ENCODE data around the gene MS4A14. TPM values are rescaled to one million over a fixed set of nuclear protein-coding genes. Genes with fewer than 3 reads are reported as not detected.
"Not testable (repeated sequence)": the region's sequence is repeated elsewhere in the genome, so short reads cannot be mapped to it uniquely, and the experiment has no call there.

Gene MS4A14
- polyA plus RNA-seq, 6 donors from 2014 or later = 0.43 to 1.8 (median 0.64) TPM; not detected in 1

GRCh38 chr11:60393016-60393415 is 3.2 kb upstream of the MS4A14 start:
- Mint-ChIP-seq H3K4me1 (peaks cover 56 to 65% (median 58%) of the 10 kb centered on the region in 3 donors), H3K27ac (peak overlapping the region in 2 of 6 donors; percentile 19 to 95), H3K36me3 (peaks cover 4 to 5% of the 10 kb centered on the region in 2 donors), H3K4me3 (no peak overlapping the region), H3K27me3 (no peaks in the 10 kb centered on the region), H3K9me3 (peaks cover 0 to 2% (median 0%) of the 10 kb centered on the region in 7 donors)
- no peak for DNase-seq
- ATAC-seq (ENCODE audit: low read depth in 2 of 2) = no peak

GRCh38 chr11:60394666-60395380 is 1.4 kb upstream of the MS4A14 start:
- H3K4me1 Mint-ChIP-seq = peaks cover 50 to 62% (median 52%) of the 10 kb centered on the region in 3 donors
- DNase-seq (no peak), ATAC-seq (ENCODE audit: low read depth in 2 of 2) (no peak)
- H3K4me3 Mint-ChIP-seq = no peak overlapping the region
- peaks cover 0 to 2% (median 0%) of the 10 kb centered on the region in 7 donors for H3K9me3 Mint-ChIP-seq
- peaks cover 0 to 5% of the 10 kb centered on the region in 2 donors for H3K36me3 Mint-ChIP-seq
- no peaks in the 10 kb centered on the region for H3K27me3 Mint-ChIP-seq
- peak overlapping the region in 1 of 6 donors; percentile 13 for H3K27ac Mint-ChIP-seq

DNA sequence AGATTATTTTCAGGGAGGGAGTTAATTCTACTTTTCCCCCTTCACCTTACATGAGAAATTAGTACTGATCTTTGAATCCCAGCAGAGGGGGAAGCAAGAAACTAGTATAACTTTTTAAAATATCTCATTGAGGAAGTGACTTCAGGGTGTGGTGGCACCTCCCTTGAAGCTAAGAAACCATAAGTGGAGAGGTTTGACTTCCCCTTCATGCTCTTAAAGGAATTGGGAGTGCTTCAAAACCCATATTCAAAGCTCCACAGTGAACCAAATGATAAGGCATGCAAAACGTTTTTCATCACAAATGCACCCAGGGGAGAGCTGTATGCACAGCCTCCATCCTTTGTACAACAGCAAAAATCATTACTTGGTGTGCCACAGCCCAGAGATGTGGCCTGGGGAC is 540 bp downstream of the MS4A14 start:
- ATAC-seq (ENCODE audit: low read depth in 2 of 2) = peak; percentile 97
- Mint-ChIP-seq H3K36me3 (peaks cover 6 to 10% of the 10 kb centered on the region in 2 donors), H3K27me3 (no peaks in the 10 kb centered on the region), H3K4me3 (peak overlapping the region; percentile 49 to 91 (median 79)), H3K4me1 (peaks cover 56 to 63% (median 56%) of the 10 kb centered on the region in 3 donors), H3K9me3 (peaks cover 0 to 10% (median 3%) of the 10 kb centered on the region in 7 donors), H3K27ac (peak overlapping the region; percentile 91 to 99 (median 96))
- DNase-seq = peak; percentile 66

GRCh38 chr11:60420015-60420414 is 23.8 kb downstream of the MS4A14 start:
- no peak overlapping the region for H3K27ac Mint-ChIP-seq

DNA sequence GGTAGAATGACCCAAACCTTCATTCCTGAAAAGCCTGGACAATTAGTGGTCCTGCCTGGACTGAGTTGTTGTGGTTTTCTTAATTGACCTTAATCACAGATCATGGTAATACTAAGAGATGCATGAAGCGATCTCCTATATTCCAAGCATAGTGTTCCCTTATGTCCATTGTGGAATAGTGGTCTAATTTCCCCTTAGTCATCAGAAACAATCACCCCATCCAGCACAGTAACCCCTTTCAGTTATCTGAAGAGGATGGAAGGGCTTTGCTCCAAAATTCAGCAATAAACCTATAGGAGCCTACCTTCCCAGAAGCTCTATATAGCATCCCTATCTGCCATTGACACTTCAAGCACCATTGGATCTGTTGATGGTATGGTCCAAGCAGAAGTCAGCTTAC is 26.4 kb downstream of the MS4A14 start:
- Mint-ChIP-seq H3K4me3 (no peak overlapping the region), H3K4me1 (peaks cover 4 to 23% (median 10%) of the 10 kb centered on the region in 3 donors), H3K27me3 (no peaks in the 10 kb centered on the region), H3K27ac (no peak overlapping the region), H3K36me3 (peaks cover 0 to 9% of the 10 kb centered on the region in 2 donors), H3K9me3 (peaks cover 0 to 8% (median 6%) of the 10 kb centered on the region in 7 donors)
- DNase-seq (no peak), ATAC-seq (ENCODE audit: low read depth in 2 of 2) (no peak)

More at GRCh38 chr11:60420015-60420414, 23.8 kb downstream of the MS4A14 start:
- H3K9me3 Mint-ChIP-seq = peaks cover 0 to 8% (median 7%) of the 10 kb centered on the region in 7 donors
- no peak for ATAC-seq (ENCODE audit: low read depth in 2 of 2)
- no peak for DNase-seq
- no peaks in the 10 kb centered on the region for H3K27me3 Mint-ChIP-seq
- H3K4me1 Mint-ChIP-seq = peaks cover 10 to 38% (median 20%) of the 10 kb centered on the region in 3 donors
- peaks cover 12 to 17% of the 10 kb centered on the region in 2 donors for H3K36me3 Mint-ChIP-seq
- H3K4me3 Mint-ChIP-seq = no peak overlapping the region

GRCh38 chr11:60428517-60428916 is 32.3 kb downstream of the MS4A14 start:
- H3K4me3 Mint-ChIP-seq = no peak overlapping the region
- H3K9me3 Mint-ChIP-seq = no peaks in the 10 kb centered on the region
- ATAC-seq (ENCODE audit: low read depth in 2 of 2) (no peak), DNase-seq (no peak)
- H3K4me1 Mint-ChIP-seq = peaks cover 6 to 24% (median 15%) of the 10 kb centered on the region in 3 donors
- H3K27ac Mint-ChIP-seq = peak overlapping the region in 3 of 6 donors; percentile 5 to 70 (median 44)
- no peaks in the 10 kb centered on the region for H3K36me3 Mint-ChIP-seq
- no peaks in the 10 kb centered on the region for H3K27me3 Mint-ChIP-seq

DNA sequence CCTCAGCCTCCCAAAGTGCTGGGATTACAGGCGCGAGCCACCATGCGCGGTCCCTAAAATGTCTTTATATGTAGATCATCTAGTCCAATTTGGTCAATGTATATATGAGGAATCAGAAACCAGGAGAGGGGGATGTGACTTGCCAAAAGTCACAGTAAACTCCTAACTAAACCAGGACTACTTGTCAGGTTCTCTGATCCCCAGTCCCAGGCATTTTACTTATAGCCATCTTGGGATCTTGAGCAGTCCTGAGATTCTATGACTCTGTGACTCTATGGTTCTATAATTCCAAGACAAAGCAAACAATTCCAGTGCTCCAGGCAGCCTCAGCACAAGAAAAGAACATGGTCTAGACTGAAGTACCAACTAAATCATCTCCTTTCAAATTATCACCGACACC is 33.0 kb downstream of the MS4A14 start, which contains the start of gene MS4A5:
Gene MS4A5, plus strand, starts transcription at position 301 of the 400 bp plus-strand sequence. CDS start 103 bp downstream, outside the sequence.
- Mint-ChIP-seq H3K4me1 (peaks cover 12 to 31% (median 18%) of the 10 kb centered on the region in 3 donors), H3K4me3 (no peak within 1 kb of the TSS), H3K36me3 (no peaks in the 10 kb centered on the region), H3K27ac (peak within 1 kb of the TSS in 3 of 6 donors; percentile 5 to 70 (median 44)), H3K9me3 (no peaks in the 10 kb centered on the region), H3K27me3 (no peaks in the 10 kb centered on the region)
- DNase-seq (no peak), ATAC-seq (ENCODE audit: low read depth in 2 of 2) (no peak)

DNA sequence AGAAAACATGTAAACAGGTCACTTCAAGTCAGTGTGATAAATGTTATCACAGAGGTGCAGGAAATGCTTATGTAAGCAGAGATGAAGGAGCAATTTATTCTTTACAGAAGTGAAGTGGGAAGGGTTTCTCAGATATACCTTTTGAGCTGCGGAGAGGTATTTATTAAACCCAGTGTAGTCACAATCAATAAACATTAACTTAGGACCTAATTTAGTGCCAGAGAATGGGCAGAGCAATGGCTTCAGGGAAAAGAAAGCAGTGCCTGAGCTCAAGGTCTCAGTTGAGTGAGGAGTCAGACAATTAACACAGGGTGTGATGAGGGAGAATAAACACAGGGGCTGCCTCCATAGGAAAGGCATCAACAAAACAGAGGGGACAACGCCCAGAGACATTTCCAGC is 35.0 kb downstream of the MS4A14 start:
- H3K4me3 Mint-ChIP-seq = no peak overlapping the region
- DNase-seq (no peak), ATAC-seq (ENCODE audit: low read depth in 2 of 2) (no peak)
- peak overlapping the region in 1 of 6 donors; percentile 11 for H3K27ac Mint-ChIP-seq
- no peaks in the 10 kb centered on the region for H3K9me3 Mint-ChIP-seq
- peaks cover 12 to 20% (median 17%) of the 10 kb centered on the region in 3 donors for H3K4me1 Mint-ChIP-seq
- H3K27me3 Mint-ChIP-seq = no peaks in the 10 kb centered on the region
- H3K36me3 Mint-ChIP-seq = no peaks in the 10 kb centered on the region

GRCh38 chr11:60433401-60433800 is 37.1 kb downstream of the MS4A14 start:
- Mint-ChIP-seq H3K4me1 (peaks cover 12 to 16% (median 14%) of the 10 kb centered on the region in 3 donors), H3K9me3 (peaks cover 0 to 2% (median 0%) of the 10 kb centered on the region in 7 donors), H3K36me3 (no peaks in the 10 kb centered on the region), H3K4me3 (no peak overlapping the region), H3K27ac (no peak overlapping the region), H3K27me3 (no peaks in the 10 kb centered on the region)
- DNase-seq (no peak), ATAC-seq (ENCODE audit: low read depth in 2 of 2) (no peak)

DNA sequence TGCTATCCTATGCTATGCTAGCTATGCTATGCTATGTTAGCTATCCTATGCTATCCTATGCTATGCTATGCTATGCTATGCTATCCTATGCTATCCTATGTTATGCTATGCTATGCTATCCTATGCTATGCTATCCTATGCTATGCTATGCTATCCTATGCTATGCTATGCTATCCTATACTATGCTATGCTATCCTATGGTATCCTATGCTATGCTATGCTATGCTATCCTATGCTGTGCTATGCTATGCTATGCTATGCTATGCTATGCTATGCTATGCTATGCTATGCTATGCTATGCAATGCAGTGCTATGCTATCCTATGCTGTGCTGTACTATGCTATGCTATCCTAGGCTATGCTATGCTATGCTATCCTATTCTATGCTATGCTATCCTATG is 50.8 kb downstream of the MS4A14 start:
- H3K9me3 Mint-ChIP-seq = no peaks in the 10 kb centered on the region
- no peak for ATAC-seq (ENCODE audit: low read depth in 2 of 2)
- peak overlapping the region in 2 of 6 donors; percentile 59 to 92 for H3K27ac Mint-ChIP-seq
- no peak for DNase-seq
- H3K4me3 Mint-ChIP-seq = peak overlapping the region in 6 of 8 donors; percentile 18 to 85 (median 62)
- H3K4me1 Mint-ChIP-seq = peaks cover 26 to 63% (median 52%) of the 10 kb centered on the region in 3 donors
- H3K36me3 Mint-ChIP-seq = no peaks in the 10 kb centered on the region
- no peaks in the 10 kb centered on the region for H3K27me3 Mint-ChIP-seq

DNA sequence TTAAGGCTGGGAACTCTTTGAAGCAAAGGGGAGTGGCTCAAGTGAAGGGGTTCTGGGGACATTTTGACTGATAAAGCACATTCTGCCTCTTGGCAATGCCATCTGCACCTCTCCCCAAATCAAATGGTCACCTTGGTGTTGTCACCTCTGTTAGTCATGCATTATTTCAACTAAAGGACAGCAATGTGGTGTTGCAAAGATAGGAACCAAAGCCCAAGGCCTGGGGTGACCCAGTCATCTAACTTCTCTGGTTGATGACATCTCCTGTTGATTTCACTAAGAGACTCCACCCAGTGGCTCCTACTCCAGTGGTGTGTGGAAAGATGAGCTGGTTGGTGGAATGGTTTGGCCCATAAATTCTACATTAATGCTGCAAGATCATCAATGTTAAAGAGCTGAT is 51.6 kb downstream of the MS4A14 start:
- DNase-seq (no peak), ATAC-seq (ENCODE audit: low read depth in 2 of 2) (no peak)
- Mint-ChIP-seq H3K4me1 (peaks cover 22 to 59% (median 52%) of the 10 kb centered on the region in 3 donors), H3K27ac (peak overlapping the region in 2 of 6 donors; percentile 49 to 63), H3K36me3 (no peaks in the 10 kb centered on the region), H3K27me3 (no peaks in the 10 kb centered on the region), H3K9me3 (no peaks in the 10 kb centered on the region), H3K4me3 (no peak overlapping the region)

DNA sequence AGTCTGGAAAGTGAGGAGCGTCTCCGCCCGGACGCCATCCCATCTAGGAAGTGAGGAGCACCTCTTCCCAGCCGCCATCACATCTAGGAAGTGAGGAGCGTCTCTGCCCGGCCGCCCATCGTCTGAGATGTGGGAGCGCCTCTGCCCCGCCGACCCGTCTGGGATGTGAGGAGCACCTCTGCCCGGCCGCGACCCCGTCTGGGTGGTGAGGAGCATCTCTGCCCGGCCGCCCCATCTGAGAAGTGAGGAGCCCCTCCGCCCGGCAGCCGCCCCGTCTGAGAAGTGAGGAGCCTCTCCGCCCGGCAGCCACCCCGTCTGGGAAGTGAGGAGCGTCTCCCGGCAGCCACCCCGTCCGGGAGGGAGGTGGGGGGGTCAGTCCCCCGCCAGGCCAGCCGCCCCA is 54.9 kb downstream of the MS4A14 start:
- not testable (repeated sequence) for H3K4me3 Mint-ChIP-seq; H3K27me3 Mint-ChIP-seq; H3K36me3 Mint-ChIP-seq; DNase-seq; H3K9me3 Mint-ChIP-seq; ATAC-seq (ENCODE audit: low read depth in 2 of 2); H3K27ac Mint-ChIP-seq
- H3K4me1 Mint-ChIP-seq = peaks cover 40 to 60% (median 55%) of the 10 kb centered on the region in 3 donors

DNA sequence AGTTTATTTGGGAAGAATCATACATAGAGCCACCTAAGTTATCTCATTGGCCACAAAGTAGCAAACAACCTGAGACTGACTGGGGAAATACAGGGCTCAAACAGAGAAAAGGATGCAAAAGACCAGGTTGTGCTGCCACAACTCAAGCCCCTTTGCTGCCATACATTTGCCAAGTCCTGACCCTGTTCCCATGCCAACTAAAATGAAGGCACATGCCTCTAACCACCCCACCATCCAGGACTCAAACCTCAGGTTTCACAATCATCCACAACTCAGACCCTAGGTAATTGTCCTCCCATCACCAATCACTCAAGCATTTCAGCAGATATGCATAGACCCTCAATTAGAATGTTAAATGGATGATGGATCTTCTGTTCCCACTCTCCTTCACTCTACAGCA is 58.0 kb downstream of the MS4A14 start:
- H3K9me3 Mint-ChIP-seq = peaks cover 0 to 2% (median 0%) of the 10 kb centered on the region in 7 donors
- H3K36me3 Mint-ChIP-seq = peaks cover 22 to 24% of the 10 kb centered on the region in 2 donors
- peaks cover 47 to 48% (median 48%) of the 10 kb centered on the region in 3 donors for H3K4me1 Mint-ChIP-seq
- DNase-seq (no peak), ATAC-seq (ENCODE audit: low read depth in 2 of 2) (no peak)
- H3K27me3 Mint-ChIP-seq = no peaks in the 10 kb centered on the region
- peak overlapping the region in 6 of 8 donors; percentile 77 to 99 (median 94) for H3K4me3 Mint-ChIP-seq
- H3K27ac Mint-ChIP-seq = peak overlapping the region; percentile 94 to 99 (median 98)
